Measurements from ENCODE around the gene FAM110A.
"Not testable (repeated sequence)": the region's sequence is repeated elsewhere in the genome, so short reads cannot be mapped to it uniquely, and the experiment has no call there.

The FAM110A gene

GRCh38 chr20:873875-874607 is 40.5 kb downstream of the FAM110A start:
- no peak for DNase-seq (ENCODE audit: low read depth in 3 of 3)

GRCh38 chr20:875115-875514 is 41.6 kb downstream of the FAM110A start:
- DNase-seq (ENCODE audit: low read depth in 3 of 3), result no peak

GRCh38 chr20:877814-878213 is 44.3 kb downstream of the FAM110A start:
- no peak for DNase-seq (ENCODE audit: low read depth in 3 of 3)

- no peak for DNase-seq (ENCODE audit: low read depth in 3 of 3)
These were observed 45.2 kb downstream of the FAM110A start for GRCh38 chr20:878511-879307.

GRCh38 chr20:879626-880025 is 46.1 kb downstream of the FAM110A start:
- DNase-seq (ENCODE audit: low read depth in 3 of 3), result no peak

- DNase-seq (ENCODE audit: low read depth in 3 of 3), result no peak
These were observed 47.7 kb downstream of the FAM110A start for GRCh38 chr20:881051-881782.

GRCh38 chr20:881783-882144 is 48.2 kb downstream of the FAM110A start:
- DNase-seq (ENCODE audit: low read depth in 3 of 3), result no peak

GRCh38 chr20:884983-885952 is 51.8 kb downstream of the FAM110A start:
- no peak for DNase-seq (ENCODE audit: low read depth in 3 of 3)

GRCh38 chr20:887137-887536 is 53.6 kb downstream of the FAM110A start:
- no peak for DNase-seq (ENCODE audit: low read depth in 3 of 3)

GRCh38 chr20:888057-888456 is 54.5 kb downstream of the FAM110A start:
- DNase-seq (ENCODE audit: low read depth in 3 of 3), result no peak

GRCh38 chr20:889106-889505 is 55.6 kb downstream of the FAM110A start:
- DNase-seq (ENCODE audit: low read depth in 3 of 3), result no peak

GRCh38 chr20:889932-890463 is 56.5 kb downstream of the FAM110A start:
- no peak for DNase-seq (ENCODE audit: low read depth in 3 of 3)

- no peak for DNase-seq (ENCODE audit: low read depth in 3 of 3)
These were observed 57.1 kb downstream of the FAM110A start for GRCh38 chr20:890666-891057.

GRCh38 chr20:891058-891705 is 57.7 kb downstream of the FAM110A start:
- DNase-seq (ENCODE audit: low read depth in 3 of 3), result no peak

GRCh38 chr20:891706-892080 is 58.2 kb downstream of the FAM110A start:
- no peak for DNase-seq (ENCODE audit: low read depth in 3 of 3)

- DNase-seq (ENCODE audit: low read depth in 3 of 3), result not testable (repeated sequence)
These were observed 58.9 kb downstream of the FAM110A start for GRCh38 chr20:892371-892770.
